Measurements from ENCODE around the gene BDNF. TPM values are rescaled to one million over a fixed set of nuclear protein-coding genes. Genes with fewer than 3 reads are reported as not detected.
"Not testable (repeated sequence)": the region's sequence is repeated elsewhere in the genome, so short reads cannot be mapped to it uniquely, and the experiment has no call there.

BDNF gene
- total RNA-seq, 2 experiments from 2014 or later = not detected

DNA sequence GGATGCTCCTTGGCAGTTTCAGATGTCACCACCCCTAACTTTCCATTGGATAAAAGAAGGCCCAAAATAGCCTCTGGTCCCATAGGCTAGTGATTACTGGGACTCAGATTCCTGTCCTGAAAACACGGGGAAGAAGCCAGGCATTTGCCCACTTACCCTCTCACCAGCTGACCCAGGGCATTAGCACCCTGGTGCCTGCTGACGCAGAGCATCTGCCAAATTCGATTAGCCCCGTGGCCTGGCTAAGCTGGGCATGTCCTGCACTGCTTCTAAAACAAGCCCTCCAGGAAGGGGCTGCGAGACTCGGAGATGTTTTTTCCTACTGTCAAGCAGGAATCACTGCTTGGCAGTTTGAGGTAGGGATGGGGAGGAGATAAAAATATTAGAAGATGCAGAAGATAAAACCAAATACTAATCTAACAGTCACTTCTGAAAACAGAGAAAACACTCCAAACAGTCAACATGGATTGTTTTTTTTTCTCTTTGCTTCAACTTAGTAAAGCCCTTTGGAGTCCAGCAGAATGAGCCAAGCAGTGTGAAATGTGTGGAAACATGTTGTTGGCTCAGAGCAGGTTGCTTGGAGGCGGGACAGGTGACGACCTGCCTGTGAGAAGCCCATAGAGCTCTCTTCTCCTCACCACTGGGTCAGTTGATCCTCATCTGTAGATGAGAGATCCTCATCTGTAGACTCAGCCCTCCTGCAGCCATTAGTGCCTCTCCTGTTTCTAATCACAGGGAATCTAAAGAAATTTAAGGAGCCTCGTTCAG lies 54.0 kb downstream of the BDNF start:
- Mint-ChIP-seq H3K27me3 (no peaks in the 10 kb centered on the region), H3K4me3 (no peak overlapping the region), H3K36me3 (ENCODE audit: low read depth) (no peaks in the 10 kb centered on the region), H3K9me3 (no peaks in the 10 kb centered on the region), H3K27ac (no peak overlapping the region), H3K4me1 (no peaks in the 10 kb centered on the region)
- CTCF ChIA-PET = no interaction called here
- no peak for DNase-seq
- POLR2A ChIA-PET = no interaction called here

GRCh38 chr11:27642954-27643353 lies 57.3 kb downstream of the BDNF start:
- Mint-ChIP-seq H3K9me3 (no peaks in the 10 kb centered on the region), H3K27me3 (no peaks in the 10 kb centered on the region), H3K36me3 (ENCODE audit: low read depth) (no peaks in the 10 kb centered on the region), H3K4me1 (no peaks in the 10 kb centered on the region), H3K4me3 (no peak overlapping the region), H3K27ac (no peak overlapping the region)
- CTCF ChIA-PET = no interaction called here
- POLR2A ChIA-PET = no interaction called here
- no peak for DNase-seq

GRCh38 chr11:27640954-27641353 lies 59.3 kb downstream of the BDNF start:
- CTCF ChIA-PET = no interaction called here
- Mint-ChIP-seq H3K27me3 (no peaks in the 10 kb centered on the region), H3K4me1 (no peaks in the 10 kb centered on the region), H3K4me3 (no peak overlapping the region), H3K27ac (no peak overlapping the region), H3K36me3 (ENCODE audit: low read depth) (no peaks in the 10 kb centered on the region), H3K9me3 (no peaks in the 10 kb centered on the region)
- POLR2A ChIA-PET = interaction anchor here (0.6 kb wide), 1 partner anchor 245 kb away, joined by 4 read pairs; no protein-coding TSS in a partner anchor
- no peak for DNase-seq

DNA sequence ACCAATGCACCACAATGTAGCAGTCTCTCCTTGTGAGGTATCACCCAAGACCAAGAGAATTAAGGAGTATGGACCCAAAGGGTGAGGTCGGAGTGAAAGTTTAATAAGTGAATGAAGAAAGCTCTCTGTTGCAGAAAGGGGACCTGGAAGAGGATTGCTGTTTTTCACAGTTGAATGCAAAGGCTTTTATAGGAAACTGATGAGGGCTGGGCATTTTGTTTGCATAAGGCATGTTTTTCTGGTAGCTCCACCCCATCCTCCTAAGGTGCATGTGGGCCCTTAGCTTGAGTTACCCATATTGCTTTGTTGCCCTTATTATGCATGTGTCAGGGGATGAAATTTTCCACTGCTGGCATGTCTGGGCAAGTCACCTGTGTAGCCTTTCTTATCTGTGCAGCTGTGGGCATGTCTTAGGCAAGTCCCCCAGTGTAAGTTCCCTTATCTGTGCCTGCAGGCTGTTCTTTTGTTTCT lies 64.7 kb downstream of the BDNF start:
- Mint-ChIP-seq H3K36me3 (ENCODE audit: low read depth) (no peaks in the 10 kb centered on the region), H3K4me1 (no peaks in the 10 kb centered on the region), H3K9me3 (no peaks in the 10 kb centered on the region), H3K27ac (no peak overlapping the region), H3K4me3 (no peak overlapping the region), H3K27me3 (no peaks in the 10 kb centered on the region)
- ChIA-PET POLR2A (no interaction called here), CTCF (no interaction called here)
- DNase-seq = no peak

DNA sequence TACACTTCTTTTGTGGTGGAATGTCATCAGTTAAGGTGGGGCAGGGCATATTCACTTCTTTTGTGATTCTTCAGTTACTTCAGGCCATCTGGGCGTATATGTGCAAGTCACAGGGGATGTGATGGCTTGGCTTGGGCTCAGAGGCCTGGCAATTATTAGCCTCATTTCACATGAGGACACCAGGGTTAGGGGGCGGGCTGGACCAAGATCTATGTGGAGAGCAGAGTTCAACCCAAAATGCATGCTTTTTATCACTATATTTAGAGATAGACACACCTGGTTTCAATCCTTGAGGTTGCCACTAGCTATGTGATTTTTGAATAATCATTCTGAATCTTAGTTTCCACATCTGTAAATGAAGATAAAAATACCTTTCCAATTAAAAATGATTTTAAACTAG lies 65.5 kb downstream of the BDNF start:
- H3K4me3 Mint-ChIP-seq; CTCF ChIA-PET; H3K4me1 Mint-ChIP-seq; H3K27me3 Mint-ChIP-seq; H3K9me3 Mint-ChIP-seq; H3K36me3 Mint-ChIP-seq (ENCODE audit: low read depth); DNase-seq; POLR2A ChIA-PET; H3K27ac Mint-ChIP-seq: not testable (repeated sequence)

DNA sequence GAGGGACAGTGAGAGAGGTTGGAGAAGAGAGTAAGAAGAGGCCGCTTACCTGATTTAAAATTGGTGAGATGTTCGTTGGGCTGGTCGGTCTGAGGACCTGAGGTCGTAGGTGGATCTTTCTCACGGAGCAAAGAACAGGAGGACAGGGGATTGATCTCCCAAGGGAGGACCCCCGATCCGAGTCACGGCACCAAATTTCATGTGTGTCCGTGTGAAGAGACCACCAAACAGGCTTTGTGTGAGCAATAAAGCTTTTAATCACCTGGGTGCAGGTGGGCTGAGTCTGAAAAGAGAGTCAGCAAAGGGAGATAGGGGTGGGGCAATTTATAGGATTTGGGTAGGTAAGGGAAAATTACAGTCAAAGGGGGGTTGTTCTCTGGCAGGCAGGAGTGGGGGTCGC lies 66.0 kb downstream of the BDNF start:
- H3K27me3 Mint-ChIP-seq; POLR2A ChIA-PET; H3K4me1 Mint-ChIP-seq; H3K4me3 Mint-ChIP-seq; DNase-seq; H3K27ac Mint-ChIP-seq; H3K36me3 Mint-ChIP-seq (ENCODE audit: low read depth); CTCF ChIA-PET; H3K9me3 Mint-ChIP-seq: not testable (repeated sequence)

- DNase-seq; CTCF ChIA-PET; H3K4me1 Mint-ChIP-seq; H3K36me3 Mint-ChIP-seq (ENCODE audit: low read depth); H3K27ac Mint-ChIP-seq; H3K4me3 Mint-ChIP-seq; H3K27me3 Mint-ChIP-seq; POLR2A ChIA-PET; H3K9me3 Mint-ChIP-seq: not testable (repeated sequence)
Observed at GRCh38 chr11:27629023-27629422, 71.2 kb downstream of the BDNF start.

GRCh38 chr11:27627979-27628378 lies 72.3 kb downstream of the BDNF start:
- Mint-ChIP-seq H3K27ac (no peak overlapping the region), H3K36me3 (ENCODE audit: low read depth) (no peaks in the 10 kb centered on the region), H3K4me3 (no peak overlapping the region), H3K4me1 (no peaks in the 10 kb centered on the region), H3K27me3 (no peaks in the 10 kb centered on the region), H3K9me3 (no peaks in the 10 kb centered on the region)
- POLR2A ChIA-PET = no interaction called here
- CTCF ChIA-PET = no interaction called here
- no peak for DNase-seq

DNA sequence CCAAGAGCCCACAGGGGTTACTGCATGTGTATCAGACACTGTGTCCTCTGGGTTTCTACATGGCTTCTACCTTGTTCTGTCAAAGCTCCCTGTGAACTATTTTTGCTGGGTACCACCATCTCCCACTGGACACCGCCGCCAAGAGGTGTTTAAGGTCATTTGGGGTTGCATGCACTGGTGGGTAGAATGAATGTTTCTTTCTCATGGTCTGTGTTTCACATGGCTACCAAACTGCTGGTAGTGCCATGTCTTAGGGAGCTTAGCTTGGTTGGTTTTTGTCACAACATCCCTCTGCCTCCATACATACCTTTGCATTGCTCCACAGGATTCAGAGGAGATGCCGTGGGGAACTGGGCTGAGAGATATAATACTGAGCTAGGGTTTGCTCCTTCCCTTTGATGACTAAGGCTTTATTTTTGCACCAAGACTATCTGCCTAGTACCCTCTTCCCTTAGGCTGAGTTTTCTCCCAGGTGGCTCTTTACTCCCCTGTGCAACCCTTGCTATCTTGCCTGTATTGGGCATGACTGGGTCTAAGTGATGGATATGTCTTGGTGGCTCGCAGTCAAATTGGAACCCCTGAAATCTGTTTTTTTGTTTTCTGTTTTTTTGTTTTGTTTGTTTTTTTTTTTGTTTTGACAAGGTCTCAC lies 73.2 kb downstream of the BDNF start:
- POLR2A ChIA-PET = no interaction called here
- H3K9me3 Mint-ChIP-seq = no peaks in the 10 kb centered on the region
- no peaks in the 10 kb centered on the region for H3K27me3 Mint-ChIP-seq
- no peaks in the 10 kb centered on the region for H3K36me3 Mint-ChIP-seq (ENCODE audit: low read depth)
- H3K4me1 Mint-ChIP-seq = no peaks in the 10 kb centered on the region
- DNase-seq = no peak
- H3K4me3 Mint-ChIP-seq = no peak overlapping the region
- CTCF ChIA-PET = no interaction called here
- H3K27ac Mint-ChIP-seq = no peak overlapping the region

DNA sequence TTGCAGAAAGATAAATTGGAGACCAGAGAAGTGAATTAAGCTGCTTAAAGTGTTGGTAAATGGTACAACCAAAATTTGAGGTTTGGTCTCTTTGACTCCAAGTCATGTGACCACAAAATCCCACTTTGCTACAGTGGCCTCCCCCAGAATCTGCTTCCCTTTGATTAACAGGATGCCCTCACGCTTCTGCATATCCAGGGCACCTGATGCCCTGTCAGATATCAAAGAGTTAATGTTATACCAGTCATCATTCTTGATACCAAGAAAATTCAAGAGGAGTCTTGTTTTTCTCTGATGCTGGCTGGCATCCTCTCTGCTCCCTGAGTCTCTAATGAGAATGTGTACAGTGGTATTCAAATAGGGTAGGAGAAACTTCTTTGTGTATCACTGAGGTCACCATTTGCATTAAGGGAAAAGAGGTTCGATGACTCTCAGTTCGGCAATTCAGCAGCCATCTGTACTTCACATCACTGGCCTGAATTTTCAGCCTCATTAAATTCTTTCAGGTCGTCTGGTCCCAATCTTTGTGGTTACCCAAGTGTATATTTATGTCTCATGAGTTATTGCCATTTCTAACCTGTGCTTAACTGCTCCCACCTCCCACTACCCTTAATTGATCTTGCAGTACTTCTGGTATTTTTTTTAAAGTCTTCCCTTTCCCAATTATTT lies 73.9 kb downstream of the BDNF start:
- H3K27me3 Mint-ChIP-seq = no peaks in the 10 kb centered on the region
- ChIA-PET CTCF (no interaction called here), POLR2A (no interaction called here)
- DNase-seq = no peak
- H3K4me1 Mint-ChIP-seq = no peaks in the 10 kb centered on the region
- H3K27ac Mint-ChIP-seq = no peak overlapping the region
- no peaks in the 10 kb centered on the region for H3K36me3 Mint-ChIP-seq (ENCODE audit: low read depth)
- H3K4me3 Mint-ChIP-seq = no peak overlapping the region
- H3K9me3 Mint-ChIP-seq = no peaks in the 10 kb centered on the region

DNA sequence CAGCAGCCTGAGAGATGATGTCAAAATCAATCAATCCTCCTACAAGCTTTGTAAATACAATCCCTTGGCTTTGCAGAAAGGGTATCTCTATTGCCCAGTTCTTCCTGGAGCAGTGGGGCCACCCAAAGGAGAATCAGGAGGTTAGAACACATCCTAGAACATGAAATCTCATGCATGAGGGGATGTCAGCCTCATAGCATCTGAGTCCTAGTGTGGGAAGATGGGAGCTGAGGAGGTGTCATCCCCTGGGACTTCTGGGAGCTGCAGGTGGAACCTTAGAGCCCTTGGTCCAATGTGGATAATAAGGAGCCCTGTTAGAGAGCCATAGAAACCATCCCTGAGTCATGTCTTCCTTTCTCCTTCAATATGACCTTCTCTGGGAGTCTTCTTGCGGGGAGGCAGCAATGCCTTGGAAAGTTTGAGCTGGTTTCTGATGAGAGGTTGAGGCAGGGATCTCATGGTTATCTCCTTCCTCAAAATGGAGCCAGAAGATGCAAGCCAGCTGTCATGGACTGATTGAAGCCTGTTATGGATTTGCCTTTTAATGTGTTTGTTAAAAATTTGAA lies 74.8 kb downstream of the BDNF start:
- no peak overlapping the region for H3K27ac Mint-ChIP-seq

DNA sequence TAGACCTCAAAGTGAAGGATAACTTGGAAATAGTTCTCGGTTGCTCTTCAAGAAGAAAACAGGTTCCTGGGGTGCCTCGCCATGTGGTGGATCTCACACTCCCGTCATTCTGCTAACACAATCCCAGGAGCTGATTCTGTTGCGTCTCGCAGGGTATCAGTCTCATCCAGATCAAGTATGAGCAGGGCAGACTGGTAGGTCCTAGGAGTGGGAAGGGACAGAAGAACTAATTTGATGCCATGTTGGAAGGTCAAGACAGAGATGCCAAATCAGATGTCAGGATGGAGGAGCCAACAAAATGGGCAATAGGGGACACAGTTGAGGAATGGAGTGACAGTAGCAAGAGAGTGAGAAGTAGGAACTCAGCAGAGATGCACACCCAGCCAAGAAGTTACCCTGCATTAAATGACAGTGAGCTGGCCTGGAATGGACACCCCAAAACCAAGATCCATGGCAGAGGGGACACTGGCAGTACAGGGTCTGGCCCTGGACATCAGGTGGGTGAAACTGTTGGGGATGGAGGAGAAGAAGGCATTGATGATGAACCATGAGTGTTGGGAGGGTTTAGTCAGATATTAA lies 76.2 kb downstream of the BDNF start:
- no peak for DNase-seq
- Mint-ChIP-seq H3K4me3 (no peak overlapping the region), H3K27ac (no peak overlapping the region), H3K27me3 (no peaks in the 10 kb centered on the region), H3K9me3 (no peaks in the 10 kb centered on the region), H3K4me1 (no peaks in the 10 kb centered on the region), H3K36me3 (ENCODE audit: low read depth) (no peaks in the 10 kb centered on the region)
- CTCF ChIA-PET = no interaction called here
- POLR2A ChIA-PET = no interaction called here

More for the DNA sequence above, 74.8 kb downstream of the BDNF start:
- Mint-ChIP-seq H3K9me3 (no peaks in the 10 kb centered on the region), H3K27me3 (no peaks in the 10 kb centered on the region), H3K36me3 (ENCODE audit: low read depth) (no peaks in the 10 kb centered on the region), H3K4me3 (no peak overlapping the region), H3K4me1 (no peaks in the 10 kb centered on the region)
- ChIA-PET CTCF (no interaction called here), POLR2A (no interaction called here)
- no peak for DNase-seq

DNA sequence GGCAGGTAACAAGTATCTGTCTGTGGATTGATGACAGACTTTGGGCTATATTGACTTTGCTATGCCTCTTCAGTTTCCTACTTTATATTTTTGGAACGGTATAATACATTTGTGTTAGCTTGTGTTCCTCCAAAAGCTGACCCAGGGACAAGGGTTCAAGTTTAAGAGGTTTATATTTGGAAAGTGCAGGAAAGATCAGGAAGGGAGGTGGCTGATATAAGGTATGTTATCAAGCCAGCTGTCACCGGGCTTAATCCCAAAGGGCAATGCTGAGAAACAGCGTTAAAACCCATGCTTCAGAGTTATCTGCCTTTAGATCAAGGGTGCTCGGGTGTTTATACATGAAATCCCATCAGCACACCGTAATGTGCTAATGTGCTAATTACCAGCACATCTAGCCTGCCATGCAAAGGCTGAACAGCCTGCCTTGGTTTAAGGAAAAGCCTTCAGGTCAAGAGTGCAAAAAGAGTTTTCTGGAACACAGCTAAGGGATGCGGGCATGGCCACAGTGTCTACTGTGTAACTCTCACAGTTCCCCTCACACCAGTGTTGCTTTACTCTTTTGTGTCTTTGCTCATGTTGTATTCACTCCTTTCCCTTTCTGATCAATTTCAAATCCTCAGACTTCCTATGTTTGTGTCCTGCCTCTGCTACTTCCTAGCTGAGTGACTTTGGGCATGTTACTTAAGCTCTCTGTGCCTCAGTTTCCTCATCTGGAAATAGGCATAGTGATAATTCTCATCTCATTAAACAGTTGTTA lies 77.5 kb downstream of the BDNF start:
- ChIA-PET POLR2A (no interaction called here), CTCF (no interaction called here)
- no peak overlapping the region for H3K4me3 Mint-ChIP-seq
- no peaks in the 10 kb centered on the region for H3K27me3 Mint-ChIP-seq
- H3K36me3 Mint-ChIP-seq (ENCODE audit: low read depth) = no peaks in the 10 kb centered on the region
- no peaks in the 10 kb centered on the region for H3K4me1 Mint-ChIP-seq
- no peak for DNase-seq
- H3K9me3 Mint-ChIP-seq = no peaks in the 10 kb centered on the region
- no peak overlapping the region for H3K27ac Mint-ChIP-seq
